ENCODE measurements around the gene IFNA8.

DNA sequence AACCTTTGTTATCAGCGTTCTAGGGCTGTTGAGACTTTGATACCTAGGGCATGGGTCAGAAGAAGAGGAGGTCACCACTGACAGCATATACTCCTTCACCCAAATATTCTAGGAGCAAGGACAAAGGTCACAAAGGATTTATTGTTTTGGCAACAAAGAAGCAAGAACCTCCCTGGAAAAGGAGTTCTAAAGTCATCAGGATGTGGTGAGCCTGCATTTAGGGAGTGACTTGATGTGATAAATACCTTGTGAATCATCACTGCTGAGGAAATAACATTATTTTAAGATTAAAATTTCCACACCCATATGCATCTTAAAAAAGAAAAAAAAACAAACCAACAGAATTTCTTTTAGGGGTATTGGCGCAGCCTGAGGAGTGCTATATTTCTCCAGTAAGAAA, 45.2 kb downstream of the IFNA8 start:
- TF ChIP-seq, protein P1, sequence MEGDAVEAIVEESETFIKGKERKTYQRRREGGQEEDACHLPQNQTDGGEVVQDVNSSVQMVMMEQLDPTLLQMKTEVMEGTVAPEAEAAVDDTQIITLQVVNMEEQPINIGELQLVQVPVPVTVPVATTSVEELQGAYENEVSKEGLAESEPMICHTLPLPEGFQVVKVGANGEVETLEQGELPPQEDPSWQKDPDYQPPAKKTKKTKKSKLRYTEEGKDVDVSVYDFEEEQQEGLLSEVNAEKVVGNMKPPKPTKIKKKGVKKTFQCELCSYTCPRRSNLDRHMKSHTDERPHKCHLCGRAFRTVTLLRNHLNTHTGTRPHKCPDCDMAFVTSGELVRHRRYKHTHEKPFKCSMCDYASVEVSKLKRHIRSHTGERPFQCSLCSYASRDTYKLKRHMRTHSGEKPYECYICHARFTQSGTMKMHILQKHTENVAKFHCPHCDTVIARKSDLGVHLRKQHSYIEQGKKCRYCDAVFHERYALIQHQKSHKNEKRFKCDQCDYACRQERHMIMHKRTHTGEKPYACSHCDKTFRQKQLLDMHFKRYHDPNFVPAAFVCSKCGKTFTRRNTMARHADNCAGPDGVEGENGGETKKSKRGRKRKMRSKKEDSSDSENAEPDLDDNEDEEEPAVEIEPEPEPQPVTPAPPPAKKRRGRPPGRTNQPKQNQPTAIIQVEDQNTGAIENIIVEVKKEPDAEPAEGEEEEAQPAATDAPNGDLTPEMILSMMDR (conservative IDR thresholded peaks at IDR 0.05; ENCODE audit: low read depth, low read length), result no peak
- no peak for TF ChIP-seq EZH2 (IDR thresholded peaks at IDR 0.05; ENCODE audit: borderline replicate concordance, low read depth, low read length, poor library complexity, severe bottlenecking)
